ENCODE measurements around the gene CNP.

- TF ChIP-seq CTCF (conservative IDR thresholded peaks at IDR 0.05 in 1 of 2, IDR thresholded peaks at IDR 0.05 in 1 of 2; ENCODE audit: extremely low read depth in 1 of 2, insufficient read depth in 1 of 2, low read depth in 1 of 2, low read length in 2 of 2), result no peak
- TF ChIP-seq EZH2 (IDR thresholded peaks at IDR 0.05; ENCODE audit: borderline replicate concordance, low read length), result no peak
Observed at GRCh38 chr17:42000413-42001133, 34.0 kb downstream of the CNP start.

Measured in mammary epithelial cell (primary cell).